ENCODE measurements around the gene ELOVL4. TPM values are rescaled to one million over a fixed set of nuclear protein-coding genes. Genes with fewer than 3 reads are reported as not detected.

The ELOVL4 gene
- under 1 TPM; 0.55 to 0.74 TPM for total RNA-seq

DNA sequence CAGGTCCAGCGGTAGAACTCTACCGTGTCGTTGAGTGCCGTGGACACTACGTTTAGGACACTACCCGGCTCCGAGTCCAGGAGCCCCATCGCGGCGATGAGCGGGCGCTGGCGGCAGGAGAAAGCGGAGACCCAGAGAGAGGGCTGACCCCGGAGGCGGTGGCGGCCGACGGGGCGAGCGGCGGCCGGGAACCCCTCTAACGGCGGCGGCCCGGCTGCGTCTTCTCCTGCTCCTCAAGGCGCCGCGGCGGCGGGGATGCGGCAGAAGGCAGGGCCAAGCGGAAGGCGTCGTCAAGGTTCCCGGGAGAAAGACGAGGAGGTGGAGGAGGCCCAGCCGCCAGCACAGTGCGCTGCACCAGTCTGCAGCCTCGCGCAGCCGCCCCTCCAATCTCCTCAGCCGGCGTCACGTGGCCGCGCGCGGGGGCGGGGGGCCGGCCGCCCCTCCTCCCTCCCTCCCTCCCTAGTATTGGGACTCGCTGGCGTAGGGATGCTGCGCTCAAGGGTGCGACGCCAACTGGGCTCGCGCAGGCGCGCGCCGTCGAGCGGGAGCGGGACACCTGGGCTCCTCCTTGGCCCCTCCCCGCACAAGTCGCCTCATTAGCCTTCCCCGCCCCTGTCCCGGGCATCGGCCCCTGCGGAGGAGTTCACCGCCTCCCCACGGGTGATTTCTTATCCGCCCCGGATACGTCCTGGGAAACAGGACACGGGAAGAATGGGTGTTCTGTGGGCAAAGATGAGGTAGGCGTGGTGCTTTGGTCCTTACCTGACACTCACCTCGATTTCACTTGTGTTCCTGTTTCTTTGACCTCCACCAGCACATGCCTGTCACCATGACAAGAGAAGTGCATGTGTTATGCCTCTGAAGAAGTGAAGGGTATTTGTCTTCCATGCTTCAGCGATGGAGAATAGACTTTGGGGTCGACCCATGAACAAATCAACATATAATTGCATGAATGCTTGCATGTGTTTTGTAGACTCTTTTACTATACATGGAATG, at the start of gene ELOVL4:
TSS of gene ELOVL4 (minus strand) at position 363 of the 996 bp plus-strand sequence. CDS start at position 89, 274 bp downstream.
- H3K27me3 Mint-ChIP-seq (ENCODE audit: low read depth) = peaks cover 31% of the 10 kb centered on the region
- H3K9me3 Mint-ChIP-seq (ENCODE audit: insufficient read depth) = no peaks in the 10 kb centered on the region
- H3K27ac Mint-ChIP-seq = no peak within 1 kb of the TSS
- peak within 1 kb of the TSS; percentile 81 for H3K4me3 Mint-ChIP-seq
- H3K36me3 Mint-ChIP-seq (ENCODE audit: low read depth) = no peaks in the 10 kb centered on the region
- DNase-seq (peak; percentile 63), ATAC-seq (peak; percentile 76)
- ChIA-PET CTCF (interaction anchor here (0.8 to 2.8 kb wide), 16 partner anchors 10 to 204 kb away, joined by 3 to 20 read pairs (median 4); partner anchors contain the start of genes BCKDHB and TTK), POLR2A (interaction anchor here (1.6 kb wide), 1 partner anchor 57 kb away, joined by 7 read pairs; the partner anchor contains the start of gene TTK)
- H3K4me1 Mint-ChIP-seq (ENCODE audit: low read depth) = peaks cover 22% of the 10 kb centered on the region

DNA sequence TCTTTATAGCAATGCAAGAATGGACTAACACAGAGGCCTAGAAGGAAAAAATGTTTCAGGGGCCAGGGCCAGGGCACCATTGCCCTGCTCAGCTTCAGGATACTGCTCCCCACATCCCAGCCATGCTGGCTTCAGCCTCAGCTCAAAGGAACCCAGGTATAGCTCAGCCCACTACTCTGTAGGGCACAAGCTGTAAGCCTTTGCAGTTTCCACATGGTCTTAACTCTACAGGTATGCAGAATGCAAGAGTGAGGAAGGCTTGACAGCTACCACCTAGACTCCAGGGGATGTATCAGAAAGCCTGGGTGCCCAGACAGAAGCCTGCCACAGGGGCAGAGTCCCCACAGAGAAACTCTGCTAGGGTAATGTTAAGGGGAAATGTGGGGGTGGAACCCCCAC, 46.6 kb upstream of the ELOVL4 start:
- DNase-seq (no peak), ATAC-seq (no peak)
- no peaks in the 10 kb centered on the region for H3K36me3 Mint-ChIP-seq (ENCODE audit: low read depth)
- no peaks in the 10 kb centered on the region for H3K4me1 Mint-ChIP-seq (ENCODE audit: low read depth)
- ChIA-PET CTCF (interaction anchor here (1.0 kb wide), 1 partner anchor 45 kb away, joined by 6 read pairs; no protein-coding TSS in a partner anchor), POLR2A (no interaction called here)
- H3K27me3 Mint-ChIP-seq (ENCODE audit: low read depth) = peaks cover 22% of the 10 kb centered on the region
- no peak overlapping the region for H3K27ac Mint-ChIP-seq
- no peaks in the 10 kb centered on the region for H3K9me3 Mint-ChIP-seq (ENCODE audit: insufficient read depth)
- H3K4me3 Mint-ChIP-seq = no peak overlapping the region

DNA sequence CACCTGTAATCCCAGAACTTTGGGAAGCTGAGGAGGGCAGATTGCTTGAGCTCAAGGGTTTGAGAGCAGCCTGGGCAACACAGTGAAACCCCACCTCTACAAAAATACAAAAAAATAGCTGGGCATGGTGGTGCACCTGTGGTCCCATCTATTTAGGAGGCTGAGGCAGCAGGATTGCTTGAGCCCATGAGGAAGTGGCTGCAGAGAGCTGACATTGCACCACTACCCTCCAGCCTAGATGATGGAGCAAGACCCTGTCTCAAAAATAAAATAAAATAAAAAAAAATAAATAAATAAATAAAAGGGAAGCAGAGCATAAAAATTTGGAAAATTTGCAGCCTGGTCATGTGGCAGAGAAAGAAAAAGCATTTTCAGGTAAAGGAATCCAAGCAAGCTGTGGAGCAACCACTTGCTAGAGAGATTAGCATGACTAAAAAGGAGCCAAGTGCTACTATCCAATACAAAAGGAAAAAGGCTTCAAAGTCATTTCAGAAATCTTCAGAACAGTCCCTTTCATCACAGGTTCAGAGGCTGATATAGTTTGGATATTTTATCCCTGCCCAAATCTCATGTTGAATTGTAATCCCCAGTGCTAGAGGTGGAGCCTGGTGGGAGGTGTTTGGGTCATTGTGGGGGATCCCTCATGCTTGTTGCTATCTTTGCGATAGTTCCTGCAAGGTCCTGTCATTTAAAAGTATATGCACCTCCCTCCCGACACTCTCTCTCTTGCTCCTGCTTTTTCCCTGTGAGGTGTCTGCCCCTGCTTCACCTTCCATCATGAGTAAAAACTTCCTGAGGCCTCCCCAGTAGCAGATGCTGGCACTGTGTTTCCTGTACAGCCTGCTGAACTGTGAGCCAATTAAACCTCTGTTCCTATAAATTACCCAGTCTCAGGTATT, 45.9 kb upstream of the ELOVL4 start:
- H3K4me3 Mint-ChIP-seq = no peak overlapping the region
- DNase-seq = no peak
- no peaks in the 10 kb centered on the region for H3K4me1 Mint-ChIP-seq (ENCODE audit: low read depth)
- no peaks in the 10 kb centered on the region for H3K36me3 Mint-ChIP-seq (ENCODE audit: low read depth)
- no peak overlapping the region for H3K27ac Mint-ChIP-seq
- no peaks in the 10 kb centered on the region for H3K9me3 Mint-ChIP-seq (ENCODE audit: insufficient read depth)
- no peak for ATAC-seq
- ChIA-PET POLR2A (no interaction called here), CTCF (interaction anchor here (1.0 kb wide), 1 partner anchor 44 kb away, joined by 6 read pairs; no protein-coding TSS in a partner anchor)
- peaks cover 17% of the 10 kb centered on the region for H3K27me3 Mint-ChIP-seq (ENCODE audit: low read depth)

DNA sequence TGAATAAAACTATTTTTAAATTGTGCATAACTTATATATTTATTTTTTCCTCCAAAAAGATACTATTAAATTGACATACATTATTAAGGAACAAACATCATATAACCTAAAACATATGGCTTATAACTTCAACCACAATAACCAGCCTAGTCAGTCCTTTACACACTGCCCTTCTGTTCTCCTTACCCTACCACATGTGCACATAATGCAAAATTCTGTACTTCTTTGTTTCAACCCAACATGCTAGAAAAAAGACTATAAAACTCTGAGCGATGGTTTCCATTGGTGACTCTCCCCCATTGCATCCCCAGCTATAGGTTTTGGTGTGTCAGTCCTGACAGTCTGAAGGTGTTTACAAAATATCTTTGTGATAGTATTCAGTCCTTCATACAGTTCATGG, 42.3 kb upstream of the ELOVL4 start:
- Mint-ChIP-seq H3K9me3 (ENCODE audit: insufficient read depth) (no peaks in the 10 kb centered on the region), H3K36me3 (ENCODE audit: low read depth) (no peaks in the 10 kb centered on the region), H3K27me3 (ENCODE audit: low read depth) (peaks cover 4% of the 10 kb centered on the region), H3K27ac (no peak overlapping the region), H3K4me3 (no peak overlapping the region), H3K4me1 (ENCODE audit: low read depth) (no peaks in the 10 kb centered on the region)
- ChIA-PET CTCF (interaction anchor here (1.1 kb wide), 1 partner anchor 40 kb away, joined by 7 read pairs; no protein-coding TSS in a partner anchor), POLR2A (no interaction called here)
- ATAC-seq = no peak
- DNase-seq = no peak

DNA sequence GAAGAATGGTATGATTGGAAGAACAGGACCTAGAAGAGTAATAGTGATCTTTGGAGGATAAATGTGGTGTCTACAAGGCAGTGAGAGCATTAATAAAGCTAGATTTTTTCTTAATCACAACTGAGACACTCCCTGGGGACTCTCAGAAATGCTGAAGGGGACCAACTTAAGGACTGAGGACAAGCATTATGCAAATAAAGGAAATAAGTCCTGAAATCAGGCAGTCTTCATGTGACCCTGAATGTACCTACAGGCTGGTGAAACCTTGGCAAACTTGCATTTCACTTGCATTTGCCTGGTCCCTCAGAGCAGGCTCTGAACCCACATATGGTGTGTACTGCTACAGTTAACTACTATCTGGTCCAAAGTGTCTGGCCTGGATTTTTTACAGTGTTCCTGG, 37.8 kb upstream of the ELOVL4 start:
- Mint-ChIP-seq H3K4me1 (ENCODE audit: low read depth) (peaks cover 4% of the 10 kb centered on the region), H3K27me3 (ENCODE audit: low read depth) (peaks cover 2% of the 10 kb centered on the region), H3K4me3 (no peak overlapping the region), H3K27ac (no peak overlapping the region), H3K36me3 (ENCODE audit: low read depth) (no peaks in the 10 kb centered on the region), H3K9me3 (ENCODE audit: insufficient read depth) (no peaks in the 10 kb centered on the region)
- POLR2A ChIA-PET = no interaction called here
- DNase-seq = no peak
- CTCF ChIA-PET = interaction anchor here (1.5 to 3.5 kb wide), 3 partner anchors 16 to 39 kb away, joined by 4 to 24 read pairs (median 9); partner anchors contain the start of gene ELOVL4
- ATAC-seq = no peak

DNA sequence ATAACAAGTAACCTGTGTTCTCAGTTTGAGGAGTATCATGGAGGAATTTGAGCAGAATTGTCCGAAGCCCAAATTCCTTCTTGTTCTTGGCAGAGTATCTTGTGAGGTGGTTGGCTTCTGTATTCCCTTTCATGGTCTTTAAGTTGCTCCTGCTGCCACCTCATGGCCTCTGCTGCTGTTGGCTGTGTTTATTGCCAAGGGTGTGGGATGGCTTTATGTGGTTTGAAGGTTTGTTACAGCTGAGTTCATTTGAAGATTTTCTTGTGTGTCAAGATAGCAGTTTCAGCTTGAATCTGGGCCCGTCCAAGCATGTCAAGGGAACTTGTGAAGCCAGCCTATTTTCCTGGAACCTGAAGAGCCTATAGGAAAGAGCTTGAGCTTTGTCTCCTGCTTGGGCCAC, 36.9 kb upstream of the ELOVL4 start:
- Mint-ChIP-seq H3K4me3 (no peak overlapping the region), H3K4me1 (ENCODE audit: low read depth) (peaks cover 4% of the 10 kb centered on the region), H3K9me3 (ENCODE audit: insufficient read depth) (no peaks in the 10 kb centered on the region), H3K27ac (no peak overlapping the region), H3K36me3 (ENCODE audit: low read depth) (no peaks in the 10 kb centered on the region), H3K27me3 (ENCODE audit: low read depth) (peaks cover 3% of the 10 kb centered on the region)
- DNase-seq (no peak), ATAC-seq (no peak)
- ChIA-PET POLR2A (no interaction called here), CTCF (interaction anchor here (1.5 to 3.5 kb wide), 3 partner anchors 17 to 38 kb away, joined by 4 to 24 read pairs (median 9); partner anchors contain the start of gene ELOVL4)

DNA sequence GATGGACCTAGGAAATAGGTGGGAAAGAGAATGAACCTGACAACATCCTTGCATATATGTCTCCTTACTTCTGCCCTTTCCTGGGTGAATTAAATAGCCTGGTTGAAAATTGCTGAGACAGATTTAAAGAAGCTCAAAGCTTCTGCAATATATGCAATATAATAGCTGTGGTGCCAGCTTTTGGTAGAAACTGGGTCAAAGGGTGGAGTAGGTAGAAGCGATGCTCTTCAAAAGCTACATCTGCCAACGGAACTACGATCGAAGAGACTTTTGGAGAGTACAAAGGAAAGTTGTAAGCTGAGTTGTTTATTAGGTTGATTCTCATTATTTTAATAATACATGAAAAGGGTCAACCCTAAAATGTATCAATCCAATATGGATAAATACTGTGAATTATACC, 34.3 kb upstream of the ELOVL4 start:
- ChIA-PET CTCF (interaction anchor here (1.0 to 1.8 kb wide), 5 partner anchors 23 to 111 kb away, joined by 3 to 14 read pairs (median 3); partner anchors contain the start of gene TTK), POLR2A (interaction anchor here (1.2 kb wide), 1 partner anchor 22 kb away, joined by 7 read pairs; the partner anchor contains the start of gene TTK)
- no peaks in the 10 kb centered on the region for H3K9me3 Mint-ChIP-seq (ENCODE audit: insufficient read depth)
- H3K27ac Mint-ChIP-seq = no peak overlapping the region
- DNase-seq = no peak
- H3K27me3 Mint-ChIP-seq (ENCODE audit: low read depth) = peaks cover 9% of the 10 kb centered on the region
- H3K4me1 Mint-ChIP-seq (ENCODE audit: low read depth) = peaks cover 4% of the 10 kb centered on the region
- H3K36me3 Mint-ChIP-seq (ENCODE audit: low read depth) = no peaks in the 10 kb centered on the region
- H3K4me3 Mint-ChIP-seq = no peak overlapping the region
- ATAC-seq = no peak

DNA sequence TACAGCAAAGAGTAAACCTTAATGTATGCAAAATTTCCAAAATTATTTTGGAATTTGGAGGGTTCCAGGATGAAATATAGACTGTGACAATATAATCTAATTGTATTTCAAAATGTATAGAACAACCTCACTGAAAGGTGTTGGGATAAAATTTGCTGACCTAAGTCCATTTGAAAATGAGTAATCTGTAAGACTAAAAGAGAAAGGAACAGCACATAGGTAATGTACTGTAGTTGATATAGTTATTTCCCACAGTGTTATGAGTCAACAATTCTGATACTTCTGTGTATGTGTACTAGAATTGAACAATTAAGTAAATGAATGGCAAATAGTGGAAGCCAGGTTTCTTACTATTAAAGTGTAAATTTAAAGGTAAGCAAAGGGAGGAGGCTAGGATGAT, 23.8 kb upstream of the ELOVL4 start:
- Mint-ChIP-seq H3K4me1 (ENCODE audit: low read depth) (no peaks in the 10 kb centered on the region), H3K4me3 (no peak overlapping the region), H3K27me3 (ENCODE audit: low read depth) (peaks cover 21% of the 10 kb centered on the region), H3K9me3 (ENCODE audit: insufficient read depth) (peaks cover 9% of the 10 kb centered on the region), H3K36me3 (ENCODE audit: low read depth) (no peaks in the 10 kb centered on the region), H3K27ac (no peak overlapping the region)
- DNase-seq (no peak), ATAC-seq (no peak)
- ChIA-PET POLR2A (no interaction called here), CTCF (no interaction called here)

DNA sequence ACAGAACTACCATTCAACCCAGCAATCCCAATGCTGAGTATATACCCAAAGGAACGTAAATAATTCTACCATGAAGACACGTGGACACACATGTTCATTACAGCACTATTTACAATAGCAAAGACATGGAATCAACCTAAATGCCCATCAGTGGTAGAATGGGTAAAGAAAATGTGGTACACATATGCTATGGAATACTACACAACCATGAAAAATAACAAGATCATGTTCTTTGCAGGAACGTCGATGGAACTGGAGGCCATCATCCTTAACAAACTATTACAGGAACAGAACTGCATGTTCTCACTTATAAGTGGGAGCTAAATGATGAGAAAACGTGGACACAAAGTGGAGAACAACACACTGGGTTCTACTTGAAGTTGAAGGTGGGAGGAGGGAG, 22.4 kb upstream of the ELOVL4 start:
- ATAC-seq = no peak
- H3K4me1 Mint-ChIP-seq (ENCODE audit: low read depth) = peaks cover 4% of the 10 kb centered on the region
- POLR2A ChIA-PET = no interaction called here

DNA sequence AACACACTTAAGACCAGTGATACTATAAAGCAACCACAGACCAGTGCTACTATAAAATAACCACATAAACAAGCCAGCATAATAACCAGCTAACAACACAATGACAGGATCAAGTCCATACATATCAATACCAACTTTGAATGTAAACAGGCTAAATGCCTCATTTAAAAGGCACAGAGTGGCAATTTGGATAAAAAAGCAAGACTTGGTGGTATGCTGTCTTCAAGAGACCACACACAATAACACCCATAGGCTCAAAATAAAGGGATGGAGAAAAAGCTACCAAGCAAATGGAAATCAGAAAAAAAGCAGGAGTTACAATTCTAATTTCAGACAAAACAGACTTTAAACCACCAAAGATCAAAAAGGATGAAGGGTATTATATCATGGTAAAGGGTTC, 19.8 kb upstream of the ELOVL4 start:
- no peak overlapping the region for H3K4me3 Mint-ChIP-seq
- ATAC-seq (no peak), DNase-seq (no peak)
- H3K4me1 Mint-ChIP-seq (ENCODE audit: low read depth) = peaks cover 11% of the 10 kb centered on the region
- peaks cover 16% of the 10 kb centered on the region for H3K27me3 Mint-ChIP-seq (ENCODE audit: low read depth)
- ChIA-PET CTCF (interaction anchor here (0.9 kb wide), 1 partner anchor 18 kb away, joined by 4 read pairs; no protein-coding TSS in a partner anchor), POLR2A (no interaction called here)
- H3K27ac Mint-ChIP-seq = no peak overlapping the region
- peaks cover 9% of the 10 kb centered on the region for H3K9me3 Mint-ChIP-seq (ENCODE audit: insufficient read depth)
- H3K36me3 Mint-ChIP-seq (ENCODE audit: low read depth) = no peaks in the 10 kb centered on the region

More for the DNA sequence above, 22.4 kb upstream of the ELOVL4 start:
- CTCF ChIA-PET = interaction anchor here (1.1 kb wide), 1 partner anchor 21 kb away, joined by 3 read pairs; no protein-coding TSS in a partner anchor
- H3K36me3 Mint-ChIP-seq (ENCODE audit: low read depth) = no peaks in the 10 kb centered on the region
- no peak overlapping the region for H3K4me3 Mint-ChIP-seq
- peaks cover 9% of the 10 kb centered on the region for H3K9me3 Mint-ChIP-seq (ENCODE audit: insufficient read depth)
- DNase-seq = no peak
- no peak overlapping the region for H3K27ac Mint-ChIP-seq
- peaks cover 17% of the 10 kb centered on the region for H3K27me3 Mint-ChIP-seq (ENCODE audit: low read depth)

DNA sequence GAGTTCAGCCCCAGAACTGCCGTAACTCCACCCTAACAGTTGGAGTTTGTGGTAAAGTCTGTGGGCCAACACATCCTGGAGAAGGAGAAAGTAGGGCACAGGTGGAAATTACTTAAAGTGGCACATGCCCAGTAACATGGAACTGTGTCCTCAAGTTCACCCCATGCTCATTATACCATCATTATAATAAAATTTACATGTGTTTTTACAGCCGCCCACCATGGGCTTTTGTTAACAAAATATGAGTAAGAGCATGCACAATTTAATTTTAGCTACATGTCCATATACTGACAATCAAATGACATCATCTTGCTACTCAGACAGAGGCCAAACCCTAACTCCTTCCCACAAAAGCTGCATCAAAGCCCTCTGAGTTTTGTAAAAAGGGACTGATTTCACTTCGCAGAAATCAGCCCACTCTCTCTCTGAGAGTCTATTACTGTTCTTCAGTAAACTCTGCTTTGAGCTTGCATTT, 17.3 kb upstream of the ELOVL4 start:
- H3K4me3 Mint-ChIP-seq = no peak overlapping the region
- POLR2A ChIA-PET = interaction anchor here (1.7 kb wide), 1 partner anchor 39 kb away, joined by 5 read pairs; the partner anchor contains the start of gene TTK

More for the DNA sequence above, 17.3 kb upstream of the ELOVL4 start:
- H3K27ac Mint-ChIP-seq = no peak overlapping the region
- ATAC-seq = peak; percentile 69
- DNase-seq = no peak
- peaks cover 25% of the 10 kb centered on the region for H3K27me3 Mint-ChIP-seq (ENCODE audit: low read depth)
- peaks cover 6% of the 10 kb centered on the region for H3K9me3 Mint-ChIP-seq (ENCODE audit: insufficient read depth)
- no peaks in the 10 kb centered on the region for H3K36me3 Mint-ChIP-seq (ENCODE audit: low read depth)
- H3K4me1 Mint-ChIP-seq (ENCODE audit: low read depth) = peaks cover 11% of the 10 kb centered on the region
- CTCF ChIA-PET = interaction anchor here (0.6 to 1.8 kb wide), 3 partner anchors 11 to 45 kb away, joined by 3 to 14 read pairs (median 3); no protein-coding TSS in a partner anchor

All from activated CD8-positive, alpha-beta T cell treated with anti-CD3 and anti-CD28 coated beads, Interleukin-2, amount 10 ng/mL, durations not matched to agents 7 days and 5 days (primary cell).